T-helper 1 cell (primary cell): ENCODE results near the gene TCFL5.
A peak's percentile ranks its signal among the peaks of the same experiment; 100 is the strongest.

Experiments
- DNase-seq, 5 donors: peaks; one replicate each; pipeline ENCODE4 v3.0.0-alpha.2; 2012 to 2020

The TCFL5 gene

GRCh38 chr20:62808211-62808865 is 53.3 kb downstream of the TCFL5 start:
- peak; percentile 49 to 76 (median 67) for DNase-seq

- DNase-seq: no peak
Observed at GRCh38 chr20:62807444-62808210, 54.0 kb downstream of the TCFL5 start.

GRCh38 chr20:62806383-62807050 is 55.1 kb downstream of the TCFL5 start:
- no peak for DNase-seq

GRCh38 chr20:62805711-62806382 is 55.8 kb downstream of the TCFL5 start:
- no peak for DNase-seq

- peak in 1 of 5 donors; percentile 27 for DNase-seq
Observed at GRCh38 chr20:62805155-62805710, 56.4 kb downstream of the TCFL5 start.

- peak; percentile 57 to 72 (median 67) for DNase-seq
Observed at GRCh38 chr20:62804627-62805154, 56.9 kb downstream of the TCFL5 start, which contains the start of gene OGFR. Gene OGFR, plus strand, starts transcription at chr20:62804835. Its CDS starts 25 bp downstream, at chr20:62804860.

GRCh38 chr20:62804021-62804626 is 57.5 kb downstream of the TCFL5 start:
- DNase-seq: no peak

GRCh38 chr20:62802026-62802712 is 59.5 kb downstream of the TCFL5 start:
- DNase-seq: no peak

GRCh38 chr20:62801284-62802010 is 60.2 kb downstream of the TCFL5 start:
- no peak for DNase-seq

- DNase-seq: no peak
Observed at GRCh38 chr20:62800314-62801259, 61.0 kb downstream of the TCFL5 start.

GRCh38 chr20:62799873-62800272 is 61.7 kb downstream of the TCFL5 start:
- DNase-seq: no peak

- DNase-seq: no peak
Observed at GRCh38 chr20:62799459-62799858, 62.2 kb downstream of the TCFL5 start.

GRCh38 chr20:62799036-62799435 is 62.6 kb downstream of the TCFL5 start:
- no peak for DNase-seq

GRCh38 chr20:62797671-62798532 is 63.7 kb downstream of the TCFL5 start:
- no peak for DNase-seq

GRCh38 chr20:62796699-62797491 is 64.7 kb downstream of the TCFL5 start:
- no peak for DNase-seq

GRCh38 chr20:62795023-62795761 is 66.4 kb downstream of the TCFL5 start:
- DNase-seq: peak; percentile 44 to 70 (median 54)
